GM10847 (cell line): ENCODE measurements around the gene MRPL55.

Source experiments
- POLR2A ChIP-seq: IDR thresholded peaks from 2 replicates; pipeline ENCODE4 v1.6.1; 2011; ENCODE audit not compliant: insufficient read length; ENCODE audit errors: extremely low read depth

Gene MRPL55

DNA sequence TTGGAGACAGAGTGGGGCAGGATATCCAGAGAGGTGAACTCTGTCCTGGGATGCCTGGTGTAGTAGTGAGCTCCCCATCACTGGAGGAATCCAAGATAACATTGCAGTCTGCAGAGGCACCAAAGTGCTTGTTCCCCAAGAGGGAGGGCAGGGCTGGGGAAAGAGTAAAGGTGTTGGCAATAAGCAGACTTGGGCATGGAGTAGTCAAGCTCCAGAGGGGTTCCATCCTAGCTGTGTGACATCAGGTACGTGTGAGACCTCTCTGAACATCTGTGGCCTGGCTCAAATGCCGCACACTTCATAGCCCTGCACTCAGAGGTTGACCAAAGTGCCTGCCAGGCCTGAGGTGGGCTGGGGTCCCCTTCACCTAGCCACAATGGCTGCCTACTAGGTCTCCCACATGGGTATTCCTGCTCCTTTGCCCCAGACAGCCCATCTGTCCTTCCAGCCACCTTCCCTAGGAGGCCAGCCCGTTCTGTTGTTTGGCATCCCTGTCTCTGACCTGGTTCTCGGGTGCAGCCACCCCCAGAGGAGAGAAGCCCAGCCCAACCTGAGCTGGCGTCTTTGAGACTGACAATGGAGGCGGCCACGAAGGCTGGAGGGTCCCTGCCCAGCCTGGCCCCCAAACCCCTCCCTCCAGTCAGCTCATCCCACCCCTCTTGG lies 29.4 kb downstream of the MRPL55 start:
- TF ChIP-seq POLR2A, result no peak

GRCh38 chr1:228079013-228079412 lies 30.1 kb downstream of the MRPL55 start:
- no peak for TF ChIP-seq POLR2A

DNA sequence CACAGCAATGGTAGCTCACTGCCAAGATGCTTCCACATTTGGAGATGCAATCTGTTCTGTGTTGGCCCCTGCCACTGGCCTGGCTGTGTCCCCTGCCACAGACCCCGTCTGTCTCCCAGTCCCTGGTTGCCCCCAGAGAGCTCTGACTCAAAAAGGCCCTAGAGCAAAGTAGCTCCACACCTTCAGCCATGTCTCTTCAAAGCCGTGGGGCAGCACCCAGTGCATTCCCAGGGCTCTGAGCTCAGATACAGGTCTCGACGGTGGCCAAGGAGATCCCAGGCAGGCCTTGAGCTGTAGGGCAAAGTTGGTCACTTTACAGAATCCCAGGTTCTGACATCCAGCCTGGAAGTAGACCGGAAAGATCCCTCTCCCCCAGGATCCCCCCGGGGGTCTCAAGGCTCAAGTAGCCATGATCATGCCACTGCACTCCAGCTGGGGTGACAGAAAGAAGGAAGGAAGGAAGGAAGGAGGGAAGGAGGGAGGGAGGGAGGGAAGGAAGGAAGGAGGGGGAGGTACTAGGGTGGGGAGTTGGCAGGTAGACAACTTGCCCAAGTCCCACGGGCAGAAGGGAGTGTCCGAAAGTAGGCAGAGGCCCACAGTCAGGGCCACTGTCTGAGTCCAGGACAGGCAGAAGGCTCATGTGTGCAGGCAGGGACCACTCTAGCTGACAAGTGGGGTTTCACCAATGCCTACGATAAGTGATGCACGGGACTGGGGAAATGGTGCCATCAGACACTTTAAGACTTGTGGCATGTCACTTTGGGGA lies 31.4 kb downstream of the MRPL55 start:
- TF ChIP-seq POLR2A, result no peak

- no peak for TF ChIP-seq POLR2A
Observed at GRCh38 chr1:228076796-228077430, 32.2 kb downstream of the MRPL55 start.

DNA sequence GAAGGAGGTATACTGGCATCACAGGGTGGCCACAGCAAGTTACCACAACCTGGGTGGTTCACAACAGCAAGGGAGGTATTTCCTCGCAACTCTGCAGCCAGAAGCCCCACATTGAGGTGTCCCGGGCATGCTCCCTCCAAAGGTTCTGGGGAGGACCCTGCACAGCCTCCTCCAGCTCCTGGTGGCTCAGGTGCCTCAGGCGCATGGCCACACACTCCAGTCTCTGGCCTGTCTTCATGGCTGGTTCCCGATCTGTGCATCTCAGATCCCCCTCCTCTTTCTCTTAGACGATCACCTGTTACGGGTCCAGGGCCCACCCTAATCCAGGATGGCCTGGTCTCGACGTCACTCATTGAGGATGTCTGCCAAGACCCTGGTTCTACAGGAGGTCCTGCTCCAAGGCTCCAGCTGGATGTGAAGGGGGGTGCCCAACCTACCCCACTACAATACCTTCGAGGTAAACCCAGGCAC lies 33.3 kb downstream of the MRPL55 start:
- TF ChIP-seq POLR2A, result no peak

DNA sequence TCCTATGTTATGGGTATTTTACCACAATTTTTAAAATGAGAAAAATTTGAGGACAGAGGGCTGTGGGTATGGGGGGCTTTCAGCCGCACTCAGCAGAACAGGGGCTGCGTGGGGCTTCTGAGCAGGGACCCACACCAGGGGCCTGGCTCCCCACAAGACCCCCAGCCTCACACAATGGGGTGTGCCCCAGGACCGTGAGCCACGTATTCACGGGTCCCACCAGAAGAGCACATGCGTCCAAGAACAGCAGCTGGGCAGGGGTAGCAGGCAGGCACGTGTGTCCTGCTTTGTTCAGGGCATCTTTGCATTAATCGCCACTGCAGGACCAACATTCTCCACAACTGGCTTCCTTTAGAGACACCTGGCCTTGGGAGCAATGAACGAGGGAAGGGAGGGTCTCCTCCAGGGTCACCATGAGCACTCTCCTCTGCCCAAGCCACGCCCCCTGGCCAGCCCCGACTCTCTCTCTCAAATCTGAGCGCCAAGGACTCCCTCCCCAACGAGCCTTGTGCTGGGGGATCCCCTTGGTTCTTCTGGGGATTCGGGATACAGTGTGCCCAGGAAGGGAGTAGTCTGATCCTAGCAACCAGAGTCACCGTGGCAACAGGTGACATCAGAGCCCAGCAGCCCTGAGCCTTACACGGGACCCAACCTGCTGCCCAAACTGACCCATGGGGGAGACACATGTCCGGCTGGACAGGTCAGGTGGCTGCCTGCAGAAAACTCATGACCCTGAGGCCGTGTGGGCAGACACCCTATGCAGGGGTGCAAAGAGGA lies 34.0 kb downstream of the MRPL55 start:
- TF ChIP-seq POLR2A, result no peak

DNA sequence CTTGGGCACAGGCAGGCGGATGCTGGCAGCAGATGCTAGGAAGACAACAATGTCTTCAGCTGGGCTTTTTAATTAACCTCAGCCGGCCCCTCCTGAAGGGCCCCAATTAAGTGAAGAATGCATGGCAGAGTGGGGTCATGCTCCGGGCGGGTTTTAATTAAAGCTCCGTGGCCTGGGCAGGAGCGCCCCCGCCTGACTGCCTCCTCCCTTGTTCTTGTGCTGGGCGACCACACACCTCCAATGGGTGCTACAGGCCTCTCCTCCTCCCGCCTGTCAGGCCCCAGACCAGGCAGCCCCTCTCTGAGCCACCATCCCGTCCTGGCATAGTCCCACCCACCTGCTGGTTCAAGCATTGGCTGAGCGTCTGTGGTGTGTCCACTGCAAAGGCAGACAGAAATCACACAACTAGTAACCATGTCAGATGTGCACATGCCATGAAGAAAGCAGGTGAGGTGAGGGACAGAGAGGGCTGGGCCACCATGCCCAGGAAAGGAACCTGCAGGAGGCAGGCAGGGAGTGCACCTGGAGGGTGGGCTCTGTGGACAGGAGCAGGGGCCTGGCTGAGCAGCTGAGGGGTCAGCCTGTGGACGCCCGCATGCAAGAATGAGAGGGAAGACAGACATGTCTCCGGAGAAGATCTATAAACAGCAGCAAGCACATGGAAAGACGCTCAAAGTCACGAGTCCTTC lies 35.1 kb downstream of the MRPL55 start:
- TF ChIP-seq POLR2A, result no peak

- TF ChIP-seq POLR2A, result no peak
Observed at GRCh38 chr1:228073061-228073856, 35.8 kb downstream of the MRPL55 start.

- TF ChIP-seq POLR2A, result no peak
Observed at GRCh38 chr1:228072658-228073043, 36.4 kb downstream of the MRPL55 start.

GRCh38 chr1:228071839-228072657 lies 37.1 kb downstream of the MRPL55 start:
- no peak for TF ChIP-seq POLR2A

DNA sequence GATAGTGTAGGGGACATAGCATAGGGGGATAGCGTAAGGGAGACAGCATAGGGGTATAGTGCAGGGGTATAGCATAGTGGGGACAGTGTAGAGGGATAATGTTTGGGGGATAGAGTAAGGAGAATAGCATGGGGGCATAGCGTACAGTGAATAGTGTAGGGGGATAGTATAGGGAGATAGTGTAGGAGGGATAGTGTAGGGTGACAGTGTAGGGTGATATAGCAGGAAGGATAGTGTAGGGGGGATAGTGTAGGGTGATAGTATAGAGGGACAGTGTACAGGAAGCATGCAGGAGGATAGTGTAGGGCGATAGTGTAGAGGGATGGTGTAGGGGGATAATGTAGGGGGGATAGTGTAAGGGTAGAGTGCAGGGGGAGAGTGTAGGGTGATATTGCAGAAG lies 38.2 kb downstream of the MRPL55 start:
- TF ChIP-seq POLR2A, result no peak

DNA sequence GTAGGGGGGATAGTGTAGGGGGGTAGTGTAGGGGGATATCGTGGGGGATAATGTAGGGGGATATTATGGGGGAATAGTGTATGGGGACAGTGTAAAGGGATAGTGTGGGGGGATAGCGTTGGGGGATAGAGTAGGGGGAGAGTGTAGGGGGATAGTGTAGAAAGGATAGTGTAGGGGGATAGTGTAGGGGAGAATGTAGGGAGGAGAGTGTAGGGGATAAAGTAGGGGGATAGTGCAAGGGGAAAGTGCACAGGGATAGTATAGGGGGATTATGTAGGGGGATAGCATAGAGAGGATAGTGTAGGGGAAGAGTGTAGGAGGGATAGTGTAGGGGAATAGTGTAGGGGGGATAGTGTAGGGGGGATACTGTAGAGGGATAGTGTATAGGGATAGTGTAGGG lies 38.9 kb downstream of the MRPL55 start:
- TF ChIP-seq POLR2A, result no peak

DNA sequence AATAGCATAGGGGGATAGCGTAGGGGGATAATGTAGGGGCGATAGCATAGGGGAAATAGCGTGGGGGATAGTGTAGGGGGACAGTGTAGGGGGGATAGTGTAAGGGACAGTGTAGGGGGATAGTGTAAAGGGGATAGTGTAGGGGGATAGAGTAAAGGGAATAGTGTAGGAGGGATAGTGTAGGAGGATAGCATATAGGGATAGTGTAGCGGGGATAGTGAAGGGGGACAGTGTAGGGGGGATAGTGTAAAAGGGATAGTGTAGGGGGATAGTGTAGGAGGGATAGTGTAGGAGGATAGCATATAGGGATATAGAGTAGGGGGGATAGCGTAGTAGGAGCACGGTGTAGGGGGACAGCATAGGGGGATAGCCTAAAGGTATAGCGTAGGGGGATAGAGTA lies 40.7 kb downstream of the MRPL55 start:
- TF ChIP-seq POLR2A, result no peak

DNA sequence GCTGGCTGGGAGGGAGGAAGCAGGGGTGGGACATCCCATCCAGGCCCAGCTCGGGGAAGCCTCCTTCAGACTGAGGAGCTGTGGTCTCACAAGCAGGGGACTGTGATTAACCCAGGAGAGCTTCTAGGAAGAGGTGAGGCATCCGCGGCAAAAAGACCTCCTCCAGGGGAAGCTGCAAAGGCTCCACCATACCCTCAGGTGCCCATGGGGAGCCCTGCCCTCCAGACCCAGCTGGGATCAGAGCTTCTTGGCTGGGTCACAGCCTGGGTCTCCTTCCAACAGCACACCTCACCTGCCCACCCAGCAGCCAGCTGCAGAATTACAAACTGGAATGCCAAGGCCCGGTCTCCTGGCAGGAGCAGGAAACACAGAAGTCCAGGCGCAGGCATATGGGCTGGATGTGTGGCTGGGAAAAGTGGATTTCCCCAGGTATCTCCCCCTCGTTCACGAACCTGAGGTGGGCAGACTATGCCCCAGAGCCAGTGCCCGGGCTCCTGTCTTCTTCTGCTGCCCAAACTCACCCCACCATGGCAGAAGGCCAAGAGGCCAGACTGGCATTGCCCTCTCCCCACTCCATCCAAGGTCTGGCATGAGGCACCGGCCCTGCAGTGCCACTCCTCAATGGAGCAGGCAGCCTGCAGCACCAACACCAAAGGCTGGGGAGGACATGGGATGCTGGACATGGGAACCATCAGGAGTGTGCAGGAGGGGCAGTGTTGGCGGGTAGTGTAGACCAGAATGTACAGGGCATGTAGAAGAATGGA lies 42.0 kb downstream of the MRPL55 start:
- no peak for TF ChIP-seq POLR2A
